IPS-15b (cell line): Measurements from ENCODE around the gene DNASE1.
"Not testable (repeated sequence)": the region's sequence is repeated elsewhere in the genome, so short reads cannot be mapped to it uniquely, and the experiment has no call there.

Experiments used
- H3K27me3 ChIP-seq: one replicate; pipeline ENCODE4 v1.6.1; 2013; ENCODE audit warnings: low read length; ENCODE audit not compliant: control insufficient read depth, insufficient read depth
- H3K36me3 ChIP-seq: one replicate; pipeline ENCODE4 v1.6.1; 2013; ENCODE audit warnings: low read length; ENCODE audit not compliant: control insufficient read depth, insufficient read depth
- H3K4me1 ChIP-seq: one replicate; pipeline ENCODE4 v1.6.1; 2013; ENCODE audit warnings: mild to moderate bottlenecking, low read length; ENCODE audit not compliant: control insufficient read depth, insufficient read depth
- H3K4me3 ChIP-seq: one replicate; pipeline ENCODE4 v1.5.1; 2013; ENCODE audit warnings: low read depth, low read length
- H3K9ac ChIP-seq: one replicate; pipeline ENCODE4 v1.6.1; 2013; ENCODE audit warnings: low read depth, mild to moderate bottlenecking, low read length
- H3K9me3 ChIP-seq: one replicate; pipeline ENCODE4 v1.6.1; 2013; ENCODE audit warnings: mild to moderate bottlenecking, low read length; ENCODE audit not compliant: control insufficient read depth, insufficient read depth

DNASE1 gene

DNA sequence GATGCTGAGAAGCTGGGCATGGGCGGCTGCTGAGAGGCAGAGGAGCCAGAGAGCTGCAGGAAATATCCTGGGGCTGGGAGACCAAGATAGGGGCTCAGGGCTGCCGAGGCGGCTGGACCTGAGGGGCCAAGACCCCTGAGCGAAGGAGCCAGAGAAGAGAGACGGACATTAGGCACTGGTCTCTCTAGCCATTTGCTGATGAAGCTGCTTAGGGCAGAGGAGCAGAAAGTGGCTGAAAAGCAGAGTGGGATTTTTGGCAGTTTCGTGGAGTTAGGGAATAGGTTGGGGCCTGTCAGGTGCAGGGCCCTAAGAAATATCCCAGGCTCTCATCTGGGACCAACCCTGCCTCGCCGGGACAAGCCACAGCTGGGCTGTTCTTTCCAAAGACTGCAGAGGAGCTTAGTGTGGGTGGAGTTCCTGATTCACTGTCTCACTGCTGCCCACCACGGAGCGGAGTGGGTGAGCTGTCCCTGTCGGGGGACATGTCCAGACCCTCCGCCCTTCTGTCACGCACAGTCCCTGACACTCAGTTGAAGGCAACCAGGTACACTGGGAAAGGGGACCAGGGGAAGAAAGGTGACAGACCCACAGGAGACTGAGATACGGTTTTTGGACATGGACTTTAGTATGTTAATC is 11.3 kb upstream of the DNASE1 start:
- peaks cover 7% of the 10 kb centered on the region for H3K4me1 ChIP-seq
- H3K9me3 ChIP-seq, result no peaks in the 10 kb centered on the region
- no peak overlapping the region for H3K9ac ChIP-seq
- peaks cover 2% of the 10 kb centered on the region for H3K36me3 ChIP-seq
- no peaks in the 10 kb centered on the region for H3K27me3 ChIP-seq
- H3K4me3 ChIP-seq, result no peak overlapping the region

DNA sequence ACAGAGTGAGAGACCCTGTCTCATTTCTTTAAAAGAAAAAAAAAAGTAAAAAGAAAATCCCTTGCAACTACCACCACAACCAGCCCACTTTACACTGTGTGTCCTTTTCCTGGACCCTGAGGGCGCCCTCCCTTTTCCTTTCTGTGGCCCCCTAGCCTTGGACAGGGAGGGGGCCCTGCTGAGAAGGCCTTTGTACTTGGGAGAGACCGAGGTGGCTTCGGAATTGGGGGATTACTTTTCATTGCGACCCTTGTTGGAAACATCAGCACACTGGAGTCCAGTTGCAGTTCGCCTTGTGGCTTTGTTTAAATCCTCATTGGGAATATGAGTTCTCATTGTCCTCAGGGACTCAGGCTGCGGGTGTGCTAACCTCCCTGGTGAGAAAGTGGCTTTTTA is 9.4 kb upstream of the DNASE1 start:
- peaks cover 7% of the 10 kb centered on the region for H3K4me1 ChIP-seq
- no peaks in the 10 kb centered on the region for H3K27me3 ChIP-seq
- peaks cover 2% of the 10 kb centered on the region for H3K36me3 ChIP-seq
- H3K9ac ChIP-seq, result no peak overlapping the region
- no peaks in the 10 kb centered on the region for H3K9me3 ChIP-seq
- H3K4me3 ChIP-seq, result no peak overlapping the region

DNA sequence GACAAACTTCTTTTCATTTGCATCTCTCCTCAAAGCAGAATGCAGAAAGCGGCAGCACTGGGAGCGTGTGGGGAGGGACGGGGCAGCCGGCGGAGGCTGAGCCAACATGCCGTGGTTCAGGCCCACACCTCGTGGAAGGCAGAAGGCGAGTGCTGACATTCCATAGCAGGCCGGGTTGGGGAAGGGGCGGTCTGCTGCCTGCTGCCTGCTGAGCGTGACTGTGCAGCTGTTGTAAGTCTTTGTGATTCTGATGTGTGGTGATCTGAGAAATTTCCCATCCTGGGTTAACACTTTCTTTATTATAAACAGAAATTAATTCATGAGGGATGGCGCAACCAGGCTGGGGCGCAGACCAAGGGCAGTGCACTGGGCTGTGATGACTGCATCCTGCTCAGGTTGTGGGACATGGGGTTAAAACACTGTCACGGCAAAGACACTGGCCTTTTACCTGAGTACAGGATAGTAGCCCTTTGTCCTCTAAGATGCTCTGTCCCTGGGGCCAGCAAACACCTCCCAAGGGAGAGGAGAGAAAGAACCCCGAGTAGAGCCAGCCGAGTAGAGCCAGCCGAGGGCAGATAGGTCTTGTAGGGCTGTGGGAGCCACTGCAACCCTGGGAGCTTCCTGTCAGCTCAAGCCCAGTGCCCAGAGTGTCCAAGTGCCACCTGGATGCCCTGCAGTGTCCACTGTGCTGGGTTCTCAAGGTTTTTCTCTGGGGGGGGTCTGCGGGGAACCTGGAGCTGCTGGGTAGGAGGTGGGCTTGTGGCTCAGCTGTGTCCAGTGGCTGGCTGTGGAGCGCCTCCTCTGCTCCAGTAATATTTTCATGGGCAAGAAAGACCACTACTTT is 8.8 kb upstream of the DNASE1 start:
- no peaks in the 10 kb centered on the region for H3K27me3 ChIP-seq
- no peaks in the 10 kb centered on the region for H3K9me3 ChIP-seq
- H3K9ac ChIP-seq, result no peak overlapping the region
- H3K4me3 ChIP-seq, result no peak overlapping the region
- peaks cover 2% of the 10 kb centered on the region for H3K36me3 ChIP-seq
- H3K4me1 ChIP-seq, result peaks cover 7% of the 10 kb centered on the region

DNA sequence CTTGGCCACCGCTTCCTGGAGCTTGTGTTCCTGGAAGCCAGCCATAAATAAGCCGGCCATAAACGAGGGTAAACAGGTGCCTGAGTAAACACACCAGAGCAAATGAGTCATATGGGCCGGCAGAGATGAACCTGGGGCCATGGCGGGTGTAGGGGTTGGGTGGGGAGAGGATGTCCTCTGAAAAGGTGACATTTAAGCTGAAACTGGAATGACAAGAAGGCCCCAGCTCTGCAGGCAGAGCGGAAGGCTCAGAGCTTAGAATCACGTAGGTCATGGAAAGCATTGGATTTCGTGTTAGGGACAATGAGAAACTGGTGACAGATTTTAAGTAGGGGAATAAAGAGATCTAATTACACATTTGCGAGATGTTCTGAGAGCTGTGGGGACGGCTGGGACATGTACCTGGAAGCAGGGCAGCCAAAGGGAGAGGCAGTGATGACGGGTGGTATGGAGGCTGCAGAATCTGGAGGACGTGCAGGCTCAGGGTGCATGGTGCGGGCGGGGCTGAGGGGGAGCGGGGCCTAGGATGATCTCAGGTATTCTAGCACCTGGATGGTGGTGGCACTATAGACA is 8.1 kb upstream of the DNASE1 start:
- no peaks in the 10 kb centered on the region for H3K27me3 ChIP-seq
- H3K4me3 ChIP-seq, result no peak overlapping the region
- H3K9me3 ChIP-seq, result no peaks in the 10 kb centered on the region
- H3K9ac ChIP-seq, result no peak overlapping the region
- H3K36me3 ChIP-seq, result peaks cover 4% of the 10 kb centered on the region
- H3K4me1 ChIP-seq, result peaks cover 7% of the 10 kb centered on the region

DNA sequence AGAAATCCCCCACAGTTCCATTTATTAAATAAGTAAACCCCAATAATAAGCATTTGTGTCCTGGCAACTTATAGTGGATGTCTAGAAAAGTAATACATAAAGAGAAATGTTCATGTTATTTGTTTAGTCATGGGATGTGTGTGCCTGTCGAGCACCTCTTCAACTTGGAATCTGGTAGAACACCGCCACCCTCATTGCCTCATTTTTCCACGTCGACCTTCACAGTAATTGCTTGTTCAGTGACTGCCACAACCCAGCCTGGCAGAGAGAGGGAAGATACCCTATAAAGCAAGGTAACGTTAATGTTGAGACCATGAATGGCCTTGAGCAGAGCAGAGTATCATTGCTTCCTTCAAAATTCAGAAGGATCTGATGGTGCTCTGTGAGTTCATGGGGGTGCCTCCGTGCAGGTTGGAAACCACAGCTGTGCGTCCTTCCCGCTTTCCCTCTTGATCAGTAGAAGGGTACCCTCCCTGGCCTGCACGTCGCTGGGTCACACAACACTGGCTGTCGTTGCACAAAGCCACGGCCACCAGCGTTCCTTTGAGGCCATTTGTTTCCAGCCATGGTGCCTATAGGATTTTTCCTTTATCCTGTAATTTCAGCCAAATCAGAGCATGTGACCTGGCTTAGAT is 3.7 kb upstream of the DNASE1 start:
- H3K36me3 ChIP-seq, result peaks cover 22% of the 10 kb centered on the region
- H3K27me3 ChIP-seq, result no peaks in the 10 kb centered on the region
- H3K4me3 ChIP-seq, result no peak overlapping the region
- H3K4me1 ChIP-seq, result peaks cover 9% of the 10 kb centered on the region
- no peaks in the 10 kb centered on the region for H3K9me3 ChIP-seq
- H3K9ac ChIP-seq, result no peak overlapping the region

DNA sequence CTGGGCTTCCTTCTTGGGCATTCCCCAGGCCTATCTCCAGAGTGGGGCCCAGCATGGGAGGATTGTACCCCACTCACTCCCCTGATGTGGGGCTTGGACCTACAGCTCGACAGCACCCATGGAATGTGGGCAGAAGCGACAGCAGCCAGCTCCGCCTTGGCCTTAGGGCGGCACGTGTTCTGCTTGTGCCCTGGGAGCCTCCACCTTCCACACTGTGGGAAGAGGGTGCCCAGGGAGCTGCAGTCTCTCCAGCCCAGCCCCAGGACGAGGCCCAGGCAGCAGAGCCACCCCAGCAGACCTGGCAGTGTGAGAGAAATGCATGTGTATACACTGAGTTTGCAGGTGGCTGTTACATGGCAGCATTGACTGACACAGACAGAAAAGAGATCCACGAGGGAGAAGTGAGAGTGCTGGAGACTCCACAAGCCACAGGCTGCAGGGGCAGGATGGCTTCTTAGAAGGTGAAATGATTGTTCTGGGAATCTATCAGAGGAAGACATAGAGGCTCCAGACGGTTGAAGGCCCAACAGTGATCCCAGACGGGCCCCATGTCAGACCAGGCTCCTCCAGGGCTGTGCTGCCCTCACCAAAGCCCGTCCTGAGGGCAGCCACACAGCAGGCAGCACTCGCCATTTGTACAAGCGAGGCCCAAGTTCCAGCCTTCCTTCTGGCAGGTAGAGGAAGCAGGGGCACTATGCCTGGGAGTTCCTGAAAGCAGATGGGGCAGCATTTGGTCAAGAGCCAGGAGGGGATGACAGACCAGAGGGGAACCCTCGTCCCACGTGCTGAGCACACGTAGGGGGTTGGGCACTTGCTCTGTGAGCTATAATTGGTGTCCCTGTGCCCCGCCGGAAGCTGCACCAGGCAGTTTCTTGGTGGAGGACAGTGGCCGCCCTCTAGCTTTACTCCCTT is 2.8 kb upstream of the DNASE1 start:
- H3K4me1 ChIP-seq, result peaks cover 5% of the 10 kb centered on the region
- peaks cover 29% of the 10 kb centered on the region for H3K36me3 ChIP-seq
- H3K9me3 ChIP-seq, result no peaks in the 10 kb centered on the region
- no peaks in the 10 kb centered on the region for H3K27me3 ChIP-seq
- H3K9ac ChIP-seq, result no peak overlapping the region
- H3K4me3 ChIP-seq, result no peak overlapping the region

DNA sequence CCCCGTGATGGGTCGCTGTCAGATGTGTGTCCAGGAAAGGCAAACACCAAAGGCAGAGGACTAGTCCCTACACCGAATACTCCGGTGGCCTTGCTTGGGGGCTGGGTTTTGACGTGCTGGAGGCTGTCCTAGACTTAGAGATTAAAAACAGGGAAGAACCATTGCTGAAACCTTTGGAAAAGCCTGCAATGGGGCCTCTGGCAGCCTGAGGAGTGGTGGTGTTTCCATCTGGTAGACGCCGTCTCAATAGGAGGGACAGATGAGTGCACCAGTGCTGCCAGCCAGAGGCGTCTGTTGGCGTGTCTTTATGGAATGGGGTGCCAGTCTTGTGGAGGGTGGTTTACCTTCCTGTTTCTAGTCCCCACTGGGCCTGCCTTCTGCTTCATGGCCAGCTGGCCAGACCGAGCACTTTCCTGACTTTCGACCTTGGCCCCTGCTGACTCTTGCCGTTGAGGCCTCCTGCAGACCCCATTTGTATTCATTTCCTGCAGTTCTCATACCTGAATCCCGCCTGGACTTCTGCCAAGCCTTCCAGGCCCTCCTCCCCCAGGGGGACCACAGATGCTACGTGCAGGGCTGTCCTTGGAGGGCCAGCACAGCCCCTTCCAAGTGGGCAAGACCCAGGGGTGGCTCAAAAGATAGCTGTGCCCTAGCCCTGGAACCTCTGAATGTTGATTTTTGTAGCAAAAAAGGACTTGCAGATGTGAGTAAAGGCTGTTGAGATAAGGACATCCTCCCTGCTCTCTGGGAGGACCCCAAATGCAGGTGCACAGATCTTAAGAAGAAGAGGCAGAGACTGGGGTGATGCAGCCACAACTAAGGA is 1.9 kb upstream of the DNASE1 start:
- H3K36me3 ChIP-seq, result peaks cover 38% of the 10 kb centered on the region
- H3K4me3 ChIP-seq, result no peak overlapping the region
- no peak overlapping the region for H3K9ac ChIP-seq
- H3K27me3 ChIP-seq, result no peaks in the 10 kb centered on the region
- no peaks in the 10 kb centered on the region for H3K9me3 ChIP-seq
- peaks cover 5% of the 10 kb centered on the region for H3K4me1 ChIP-seq

DNA sequence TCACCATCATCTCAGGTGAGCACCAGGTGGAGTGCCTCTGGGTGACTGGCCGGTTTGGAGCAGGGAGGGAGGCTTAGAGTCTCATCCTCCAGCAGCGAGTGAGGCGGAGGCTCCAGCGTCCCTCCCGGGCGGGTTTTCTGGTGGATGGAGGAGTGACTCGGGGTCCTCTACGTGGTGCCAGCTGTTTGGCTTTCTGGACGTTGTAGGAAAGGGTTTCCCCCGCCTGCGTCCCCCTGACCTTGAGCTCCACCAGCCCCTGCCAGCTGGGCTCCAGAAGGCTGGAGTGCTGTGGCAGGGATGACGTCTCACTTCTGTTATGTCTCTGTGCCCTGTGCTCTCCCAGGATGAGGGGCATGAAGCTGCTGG is 522 bp downstream of the DNASE1 start:
- Histone ChIP-seq H3K9ac (no peak overlapping the region), H3K9me3 (no peaks in the 10 kb centered on the region), H3K27me3 (no peaks in the 10 kb centered on the region), H3K4me3 (no peak overlapping the region), H3K4me1 (peaks cover 5% of the 10 kb centered on the region), H3K36me3 (peaks cover 45% of the 10 kb centered on the region)

DNA sequence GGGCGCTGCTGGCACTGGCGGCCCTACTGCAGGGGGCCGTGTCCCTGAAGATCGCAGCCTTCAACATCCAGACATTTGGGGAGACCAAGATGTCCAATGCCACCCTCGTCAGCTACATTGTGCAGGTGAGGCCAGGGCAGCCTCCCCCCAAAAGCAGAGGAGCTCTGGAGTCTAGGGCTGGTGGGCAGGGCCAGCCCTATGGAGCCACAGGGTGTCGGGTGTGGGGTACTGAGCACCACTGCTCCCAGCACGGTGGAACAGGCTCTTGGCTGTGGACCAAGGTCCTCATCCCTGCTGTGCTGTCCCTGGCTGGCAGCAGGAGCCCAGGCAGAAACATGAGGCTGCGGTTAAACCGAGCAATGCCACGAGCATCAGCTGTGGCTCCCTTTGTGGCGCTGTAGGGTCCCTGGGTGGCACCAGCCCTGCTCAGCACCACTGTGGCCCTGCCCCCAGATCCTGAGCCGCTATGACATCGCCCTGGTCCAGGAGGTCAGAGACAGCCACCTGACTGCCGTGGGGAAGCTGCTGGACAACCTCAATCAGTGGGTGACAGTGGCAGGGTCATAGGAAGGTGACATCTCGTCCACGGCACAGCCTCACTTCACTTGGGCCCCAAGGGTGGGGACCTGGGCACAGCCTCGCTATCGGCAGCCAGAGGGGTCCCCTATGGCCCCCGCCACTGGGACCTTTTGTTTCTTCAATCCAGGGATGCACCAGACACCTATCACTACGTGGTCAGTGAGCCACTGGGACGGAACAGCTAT is 1.1 kb downstream of the DNASE1 start:
- no peak overlapping the region for H3K9ac ChIP-seq
- peaks cover 49% of the 10 kb centered on the region for H3K36me3 ChIP-seq

DNA sequence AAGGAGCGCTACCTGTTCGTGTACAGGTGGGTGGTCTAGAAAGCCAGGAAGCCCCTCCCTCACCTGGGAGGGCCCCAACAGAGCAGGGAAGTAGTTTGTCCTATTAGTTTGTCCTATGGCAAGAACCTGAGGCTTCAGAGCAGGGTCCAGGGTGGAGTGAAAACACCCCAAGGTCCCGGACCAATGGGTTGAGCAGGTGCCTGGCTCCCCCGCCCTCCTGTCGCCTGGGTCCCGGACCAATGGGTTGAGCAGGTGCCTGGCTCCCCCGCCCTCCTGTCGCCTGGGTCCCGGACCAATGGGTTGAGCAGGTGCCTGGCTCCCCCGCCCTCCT is 1.6 kb downstream of the DNASE1 start:
- H3K4me1 ChIP-seq, H3K27me3 ChIP-seq, H3K9ac ChIP-seq, H3K9me3 ChIP-seq, H3K4me3 ChIP-seq: not testable (repeated sequence)
- H3K36me3 ChIP-seq, result peaks cover 50% of the 10 kb centered on the region

More for the DNA sequence above, 1.1 kb downstream of the DNASE1 start:
- Histone ChIP-seq H3K4me3 (no peak overlapping the region), H3K9me3 (no peaks in the 10 kb centered on the region), H3K27me3 (no peaks in the 10 kb centered on the region), H3K4me1 (peaks cover 5% of the 10 kb centered on the region)
